GM12891 (cell line): ENCODE results near the gene APLP2.
A peak's percentile ranks its signal among the peaks of the same experiment; 100 is the strongest.

Experiments
- DNase-seq: peaks from one replicate; pipeline ENCODE4 v3.0.0; 2011; ENCODE audit warnings: low spot score; ENCODE audit not compliant: insufficient read length
- FAIRE-seq: peaks from 2 replicates; lab custom pipeline; 2011; peaks lifted over from hg19 to GRCh38; lab: Jason Lieb, UNC
- PAX5 ChIP-seq: IDR thresholded peaks from 2 replicates; pipeline ENCODE4 v1.6.1; 2011; ENCODE audit warnings: low read length, moderate library complexity, mild to moderate bottlenecking; ENCODE audit not compliant: insufficient read depth, severe bottlenecking
- POLR2A ChIP-seq: IDR thresholded peaks from 2 replicates; pipeline ENCODE4 v1.6.1; 2011; ENCODE audit warnings: low read depth, low read length, control low read depth
- POLR2AphosphoS5 ChIP-seq: IDR thresholded peaks from 2 replicates; pipeline ENCODE4 v1.6.1; 2011; ENCODE audit warnings: low read depth, low read length, control low read depth
- POU2F2 ChIP-seq: IDR thresholded peaks from 2 replicates; pipeline ENCODE4 v1.6.1; 2011; ENCODE audit warnings: low read depth, mild to moderate bottlenecking, control low read depth, low read length, moderate library complexity
- SPI1 ChIP-seq: IDR thresholded peaks from 2 replicates; pipeline ENCODE4 v1.6.1; 2011; ENCODE audit warnings: low read depth, low read length, control low read depth
- TAF1 ChIP-seq: IDR thresholded peaks from 2 replicates; pipeline ENCODE4 v1.6.1; 2011; ENCODE audit warnings: low read depth, low read length, control low read depth

APLP2 gene

GRCh38 chr11:130157840-130158239 lies 88.1 kb downstream of the APLP2 start:
- TF ChIP-seq POU2F2: no peak
- TF ChIP-seq POLR2A: no peak
- no peak for TF ChIP-seq SPI1
- FAIRE-seq: no peak
- DNase-seq: no peak

- DNase-seq (no peak), FAIRE-seq (no peak)
- TF ChIP-seq SPI1 (no peak), POLR2AphosphoS5 (no peak)
Measured at GRCh38 chr11:130159139-130159538, 89.4 kb downstream of the APLP2 start.

- FAIRE-seq (no peak), DNase-seq (no peak)
- TF ChIP-seq POLR2A (no peak), POLR2AphosphoS5 (no peak), SPI1 (peak; percentile 61)
Measured at GRCh38 chr11:130159657-130160497, 90.2 kb downstream of the APLP2 start, which contains the start of gene ST14. Gene ST14 (plus strand): TSS chr11:130159782. CDS start chr11:130159980, 198 bp downstream.

GRCh38 chr11:130160498-130161155 lies 90.9 kb downstream of the APLP2 start:
- DNase-seq: no peak
- FAIRE-seq: no peak

GRCh38 chr11:130161441-130162145 lies 91.9 kb downstream of the APLP2 start:
- FAIRE-seq: no peak
- no peak for DNase-seq
- no peak for TF ChIP-seq POU2F2
- no peak for TF ChIP-seq PAX5
- TF ChIP-seq POLR2AphosphoS5: no peak
- no peak for TF ChIP-seq TAF1
- no peak for TF ChIP-seq SPI1
- no peak for TF ChIP-seq POLR2A

More at GRCh38 chr11:130160498-130161155, 90.9 kb downstream of the APLP2 start:
- TF ChIP-seq TAF1 (no peak), PAX5 (no peak), SPI1 (no peak), POLR2A (no peak), POU2F2 (no peak), POLR2AphosphoS5 (no peak)

- DNase-seq: no peak
Measured at GRCh38 chr11:130162733-130163132, 93.0 kb downstream of the APLP2 start.

GRCh38 chr11:130163346-130164220 lies 93.9 kb downstream of the APLP2 start:
- TF ChIP-seq POLR2AphosphoS5 (no peak), POU2F2 (no peak), PAX5 (no peak)
- FAIRE-seq: no peak
- no peak for DNase-seq

More at GRCh38 chr11:130162733-130163132, 93.0 kb downstream of the APLP2 start:
- no peak for FAIRE-seq
- TF ChIP-seq SPI1: no peak
- TF ChIP-seq POU2F2: no peak
- TF ChIP-seq POLR2AphosphoS5: no peak
- TF ChIP-seq POLR2A: no peak
- TF ChIP-seq TAF1: no peak
- TF ChIP-seq PAX5: no peak

- FAIRE-seq (no peak), DNase-seq (no peak)
- TF ChIP-seq TAF1 (no peak), POLR2AphosphoS5 (no peak), SPI1 (no peak)
Measured at GRCh38 chr11:130164221-130164570, 94.5 kb downstream of the APLP2 start.

GRCh38 chr11:130165601-130166456 lies 96.1 kb downstream of the APLP2 start:
- TF ChIP-seq TAF1 (no peak), PAX5 (no peak), POLR2AphosphoS5 (no peak), POU2F2 (no peak), SPI1 (no peak), POLR2A (no peak)
- FAIRE-seq (peak; percentile 43), DNase-seq (no peak)
